Middle frontal gyrus (tissue), 1 donor: ENCODE measurements around the gene RGS1.
"Not testable (repeated sequence)": the region's sequence is repeated elsewhere in the genome, so short reads cannot be mapped to it uniquely, and the experiment has no call there.

Source experiments
- DNase-seq: peaks from one replicate; pipeline ENCODE4 v3.0.0-alpha.2; 2015; ENCODE audit warnings: low spot score; ENCODE audit errors: extremely low spot score

RGS1 gene

DNA sequence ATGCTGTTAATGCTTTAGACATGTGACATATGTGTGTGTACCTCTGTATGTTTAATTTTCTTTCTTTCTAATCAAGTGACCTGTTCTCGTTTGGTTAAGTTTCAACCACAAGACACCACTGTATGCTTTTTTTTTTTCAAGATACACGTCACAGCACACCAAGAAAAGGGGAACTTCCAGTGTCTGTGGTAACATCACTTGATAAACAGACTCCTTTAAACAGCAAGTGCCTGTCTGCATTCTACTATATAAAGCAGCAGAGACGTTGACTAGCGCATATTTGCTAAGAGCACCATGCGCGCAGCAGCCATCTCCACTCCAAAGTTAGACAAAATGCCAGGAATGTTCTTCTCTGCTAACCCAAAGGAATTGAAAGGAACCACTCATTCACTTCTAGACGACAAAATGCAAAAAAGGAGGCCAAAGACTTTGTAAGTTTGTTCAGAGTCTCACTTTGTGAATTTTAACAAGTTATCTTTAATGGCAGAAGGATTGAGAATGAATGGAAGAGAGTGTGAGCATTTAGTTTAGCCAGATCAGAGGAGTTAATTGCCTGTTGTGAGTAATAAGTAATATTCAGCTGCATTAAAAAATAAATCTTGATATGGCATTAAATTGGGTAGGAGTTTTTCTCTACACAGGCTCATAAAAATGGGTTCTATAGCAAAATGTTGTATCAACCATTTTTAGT is at the start of gene RGS1:
RGS1 (plus strand) TSS at position 275 of the 691 bp plus-strand sequence; CDS start at position 295, 20 bp downstream.
- no peak for DNase-seq

- no peak for DNase-seq
Measured at GRCh38 chr1:192527111-192527795, 48.3 kb upstream of the RGS1 start.

GRCh38 chr1:192527950-192528349 is 47.6 kb upstream of the RGS1 start:
- no peak for DNase-seq

DNA sequence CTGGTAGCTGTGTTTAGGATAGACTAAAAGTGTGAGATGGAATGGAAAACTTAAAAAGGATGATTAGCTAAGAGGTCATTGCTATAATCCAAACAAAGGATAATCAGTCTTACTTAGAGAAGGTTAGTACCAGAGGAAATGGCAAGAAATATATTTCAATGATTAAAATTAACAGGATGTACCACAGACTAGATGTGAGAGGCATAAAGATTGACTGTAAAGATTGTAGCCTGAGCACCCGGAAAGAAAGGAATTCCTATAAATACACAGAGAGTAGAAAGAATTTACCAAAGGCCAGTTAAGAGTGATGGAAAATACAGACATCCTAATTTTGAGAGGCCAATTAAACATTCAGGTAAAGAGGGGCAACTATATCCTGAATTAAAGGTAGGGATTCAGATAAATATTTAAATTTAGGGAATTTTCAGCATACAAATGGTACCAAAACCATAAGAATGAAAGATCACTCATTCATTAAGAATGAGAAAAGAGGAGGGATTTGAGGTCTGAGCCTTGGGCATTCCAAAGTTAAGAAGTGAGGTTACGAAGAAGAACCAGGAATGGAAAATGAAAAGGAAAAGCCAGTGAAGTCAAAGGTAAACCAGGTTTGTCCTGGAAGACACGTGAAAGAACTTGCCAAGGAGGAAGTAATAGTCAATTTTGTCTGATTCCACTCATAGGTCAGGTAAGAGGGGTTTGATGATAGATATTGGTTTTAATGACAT is 46.4 kb upstream of the RGS1 start:
- DNase-seq = no peak

GRCh38 chr1:192529811-192530210 is 45.8 kb upstream of the RGS1 start:
- no peak for DNase-seq

DNA sequence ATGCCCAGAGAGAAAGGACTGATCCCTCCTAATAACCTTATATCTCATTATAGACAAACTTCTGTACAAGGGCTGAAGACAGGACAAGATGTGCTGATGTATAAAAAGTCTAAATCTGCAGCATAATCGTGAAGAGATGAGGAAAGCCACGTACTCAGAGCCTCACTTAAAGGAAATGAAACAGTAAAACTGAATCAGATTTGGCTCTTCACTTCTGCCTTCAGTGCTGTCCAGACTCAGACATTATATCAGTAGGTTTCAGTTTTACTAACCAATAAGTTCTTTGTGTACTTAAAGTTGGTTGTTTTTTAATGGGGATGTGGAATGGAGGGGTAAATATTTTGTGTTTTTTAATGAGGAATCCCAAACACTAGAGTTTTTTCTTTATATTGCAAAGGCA is 45.3 kb upstream of the RGS1 start:
- no peak for DNase-seq

DNA sequence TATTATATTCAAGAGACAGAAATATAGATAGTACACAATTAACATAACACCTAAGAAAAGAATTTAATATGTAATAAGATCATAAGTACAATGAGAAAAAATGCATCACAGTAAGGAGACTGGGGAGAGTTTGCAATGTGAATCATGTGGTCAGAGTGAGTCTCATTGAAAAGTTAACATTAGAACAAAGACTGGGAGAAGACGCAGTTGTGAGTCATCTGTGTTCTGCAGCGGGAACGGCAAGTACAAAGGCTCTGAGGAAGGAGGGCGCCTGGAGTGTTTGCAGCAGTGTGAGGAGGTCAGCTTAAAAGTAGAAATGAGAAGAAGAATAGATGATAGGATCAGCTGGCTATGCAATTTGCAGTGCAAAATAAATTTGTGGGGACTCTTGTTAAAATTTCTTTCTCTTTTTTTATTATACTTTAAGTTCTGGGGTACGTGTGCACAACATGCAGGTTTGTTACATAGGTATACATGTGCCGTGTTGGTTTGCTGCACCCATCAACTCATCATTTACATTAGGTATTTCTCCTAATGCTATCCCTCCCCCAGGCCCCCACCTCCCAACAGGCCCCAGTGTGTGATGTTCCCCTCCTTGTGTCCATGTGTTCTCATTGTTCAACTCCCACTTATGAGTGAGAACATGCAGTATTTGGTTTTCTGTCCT is 44.4 kb upstream of the RGS1 start:
- not testable (repeated sequence) for DNase-seq

DNA sequence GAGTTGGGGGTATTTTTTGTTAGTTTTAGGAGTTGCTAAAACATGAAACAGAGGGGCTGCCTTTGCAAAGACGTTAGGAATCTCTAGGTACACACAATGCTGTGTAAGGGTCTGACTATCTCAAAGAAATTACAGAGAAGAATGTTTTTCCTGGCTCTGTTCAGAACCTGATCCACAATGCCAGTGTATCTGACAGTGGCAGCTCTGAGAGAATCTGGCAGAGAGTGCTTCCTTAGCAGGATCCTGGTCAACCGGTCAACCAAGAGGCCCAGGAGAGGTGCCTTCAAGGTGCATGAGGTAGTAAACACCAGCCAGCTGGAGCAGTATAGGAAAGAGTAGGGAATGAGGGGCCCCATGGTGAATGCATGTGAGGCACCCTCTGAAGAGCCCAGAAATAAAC is 40.9 kb upstream of the RGS1 start:
- DNase-seq = no peak

DNA sequence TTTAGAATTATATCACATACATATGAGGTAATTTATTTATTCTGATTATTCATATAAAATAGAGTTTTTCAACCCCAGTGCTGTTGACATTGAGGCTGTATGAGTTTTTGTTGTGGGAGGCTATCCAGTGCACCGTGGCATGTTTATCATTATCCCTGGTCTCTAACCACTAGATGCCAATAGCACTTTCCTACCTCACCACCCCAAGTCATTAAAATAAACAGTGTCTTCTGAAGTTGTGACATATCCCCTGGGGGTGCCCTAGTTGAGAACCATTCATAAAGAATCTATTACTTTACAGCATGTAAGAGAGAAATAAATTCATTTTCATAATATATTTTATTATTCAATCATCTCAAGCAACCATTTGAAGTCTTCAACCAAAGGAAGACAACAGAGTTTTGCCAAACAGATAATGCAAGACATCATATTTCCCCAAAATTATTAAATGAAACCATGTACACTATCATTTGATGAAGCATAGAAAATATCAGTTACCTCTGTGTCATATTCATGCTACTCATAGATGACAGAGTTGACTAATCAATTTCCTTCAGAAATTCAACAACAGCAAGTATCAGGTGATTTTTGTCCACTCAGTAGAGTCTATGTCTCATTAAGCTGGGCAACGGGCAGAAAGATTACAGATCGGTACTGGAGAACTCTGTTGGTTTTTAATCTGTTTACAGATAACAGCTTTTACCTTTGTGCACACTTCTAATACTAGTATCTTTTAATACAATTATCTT is 39.5 kb upstream of the RGS1 start:
- DNase-seq = no peak

DNA sequence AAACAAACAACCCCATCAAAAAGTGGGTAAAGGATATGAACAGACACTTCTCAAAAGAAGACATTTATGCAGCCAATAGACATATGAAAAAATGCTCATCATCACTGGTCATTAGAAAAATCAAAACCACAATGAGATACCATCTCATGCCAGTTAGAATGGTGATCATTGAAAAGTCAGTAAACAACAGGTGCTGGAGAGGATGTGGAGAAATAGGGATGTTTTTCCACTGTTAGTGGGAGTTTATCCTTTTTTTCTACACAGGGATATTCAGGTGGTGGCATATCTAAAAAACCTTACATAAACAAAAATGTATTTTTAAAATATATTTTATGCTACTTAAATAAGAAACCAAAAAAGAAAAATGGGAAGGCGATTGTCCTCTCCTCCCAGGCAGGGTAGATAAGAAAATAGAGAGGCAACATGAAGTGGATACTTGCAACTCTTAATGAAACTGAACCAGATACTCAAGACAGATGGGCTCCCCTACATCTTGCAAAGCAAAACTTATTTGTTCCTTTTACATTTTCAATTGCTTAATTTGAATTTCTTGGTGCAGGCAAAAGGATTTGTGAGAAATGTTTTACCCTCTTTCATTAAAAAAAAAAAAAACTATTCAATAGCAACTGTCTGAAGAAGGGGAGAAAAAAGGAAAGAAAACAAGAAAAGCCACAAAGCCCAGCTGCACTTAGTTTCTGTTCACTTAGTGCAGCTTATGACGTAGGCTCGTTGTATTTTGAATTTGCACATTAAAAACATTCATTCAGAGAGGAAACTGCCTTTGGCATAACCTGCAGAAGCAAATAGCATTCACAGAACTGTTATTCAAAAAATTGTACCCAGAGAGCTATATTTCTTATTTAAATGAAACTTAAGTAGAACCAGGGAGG is 36.9 kb upstream of the RGS1 start:
- DNase-seq = no peak

GRCh38 chr1:192539297-192540092 is 36.1 kb upstream of the RGS1 start:
- no peak for DNase-seq

- DNase-seq = no peak
Measured at GRCh38 chr1:192543445-192543844, 32.1 kb upstream of the RGS1 start.

DNA sequence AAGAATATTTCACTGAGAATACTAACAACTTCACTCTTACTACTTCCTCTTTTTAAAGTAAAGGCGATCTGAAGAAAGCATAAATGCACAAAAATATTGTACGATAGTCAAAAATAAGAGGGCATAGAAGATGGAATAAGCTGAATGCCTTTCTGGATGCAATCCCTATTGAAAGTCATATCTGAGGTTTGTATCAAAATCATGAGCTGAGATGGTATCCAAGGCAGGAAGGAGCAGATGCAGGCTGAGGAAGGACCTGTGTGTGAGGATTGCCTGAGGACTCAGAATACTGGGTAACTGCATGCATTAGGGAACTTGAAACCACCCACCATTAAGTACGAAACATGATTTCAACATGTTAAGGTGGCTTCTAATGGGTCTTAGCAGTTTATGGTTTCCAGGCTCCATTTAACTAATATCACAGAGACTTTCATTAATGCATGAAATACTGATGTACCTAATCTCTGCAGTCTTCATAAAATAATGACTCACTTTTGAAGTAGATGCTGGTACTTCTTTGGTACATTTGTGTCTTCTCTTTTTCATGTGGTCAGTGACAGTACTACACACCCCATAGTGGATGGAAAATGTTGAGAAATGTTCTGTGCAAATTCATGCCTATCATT is 29.6 kb upstream of the RGS1 start:
- DNase-seq = no peak

- DNase-seq = no peak
Measured at GRCh38 chr1:192546596-192547190, 28.9 kb upstream of the RGS1 start.

GRCh38 chr1:192547501-192547900 is 28.1 kb upstream of the RGS1 start:
- DNase-seq = no peak

DNA sequence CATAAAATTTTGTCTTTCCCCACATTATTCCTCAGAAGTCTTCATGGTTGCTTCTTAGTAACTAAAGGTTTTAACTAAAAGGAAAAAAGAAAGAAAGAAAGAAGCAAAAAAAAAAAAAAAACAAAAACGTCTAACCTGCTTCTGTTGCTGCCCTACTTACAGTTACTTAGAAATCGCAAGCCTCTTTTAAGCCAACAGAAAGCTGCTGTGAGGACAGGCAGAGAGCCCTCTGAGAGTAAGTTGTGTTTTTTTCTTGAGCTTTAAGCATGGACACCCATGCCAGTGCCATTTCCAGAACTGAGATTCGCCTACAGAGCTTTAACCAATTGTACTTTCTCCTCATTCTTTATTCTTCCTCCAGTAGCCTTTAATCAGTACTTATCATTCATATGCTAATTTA is 25.6 kb upstream of the RGS1 start:
- no peak for DNase-seq

- DNase-seq = no peak
Measured at GRCh38 chr1:192550922-192551534, 24.5 kb upstream of the RGS1 start.

- no peak for DNase-seq
Measured at GRCh38 chr1:192552760-192553191, 22.8 kb upstream of the RGS1 start.
